Breast epithelium (tissue), 4 donors: ENCODE results near the gene LAMTOR2. TPM values are rescaled to one million over a fixed set of nuclear protein-coding genes. Genes with fewer than 3 reads are reported as not detected.
A peak's percentile ranks its signal among the peaks of the same experiment; 100 is the strongest.

Experiments
- DNase-seq, 2 donors: peaks; one replicate each; pipeline ENCODE4 v3.0.0-alpha.2; 2019; ENCODE audit warnings: low spot score in 2 of 2
- H3K27ac ChIP-seq, 2 donors: fragments of 200-600 bp; sonication (generic) in 1 of 2; one replicate each; pipeline ENCODE4 v1.5.1; 2016 to 2019; ENCODE audit warnings: mild to moderate bottlenecking in 1 of 2
- H3K27me3 ChIP-seq, 2 donors: fragments of 200-600 bp; sonication (generic) in 1 of 2; one replicate each; pipeline versions ENCODE4 v1.5.1 to v1.6.0; 2017 to 2019; ENCODE audit warnings: control low read depth in 1 of 2, mild to moderate bottlenecking in 1 of 2
- H3K36me3 ChIP-seq: fragments of 200-600 bp; one replicate; pipeline ENCODE4 v1.5.1; 2019
- H3K4me1 ChIP-seq, 2 donors: fragments of 200-600 bp; sonication (generic); one replicate each; pipeline ENCODE4 v1.5.1; 2016 to 2019; ENCODE audit warnings: control low read depth in 1 of 2
- H3K4me3 ChIP-seq, 3 donors: fragments of 200-600 bp; sonication (generic); 1 replicate in 2 of 3; 2 replicates in 1 of 3; pipeline ENCODE4 v1.5.1; 2016 to 2019; ENCODE audit warnings: mild to moderate bottlenecking in 3 of 3, moderate library complexity in 2 of 3
- H3K9me3 ChIP-seq, 2 donors: fragments of 200-600 bp; sonication (generic) in 1 of 2; one replicate each; pipeline ENCODE4 v1.5.1; 2016 to 2019; ENCODE audit warnings: control low read depth in 1 of 2
- POLR2A ChIP-seq: fragments of 450-650 bp; IDR thresholded peaks from one replicate; pipeline ENCODE4 v1.6.1; 2016; ENCODE audit warnings: antibody characterized with exemption, mild to moderate bottlenecking, moderate library complexity
- POLR2AphosphoS5 ChIP-seq, 3 donors: sonication (generic); formaldehyde crosslinking; IDR thresholded peaks; one replicate each; pipeline ENCODE4 v1.6.1; 2017; ENCODE audit warnings: antibody characterized with exemption in 3 of 3
- intact Hi-C: fragments of 100-400 bp; cut with DNase I; formaldehyde crosslinking; loops from one replicate; pipeline ENCODE4 v1.15.1; 2023; ENCODE audit warnings: low total_unique reads
- total RNA-seq, 3 donors: library from RNA; depleted of rRNA; stranded (reverse); fragments of >200 nt; gene quantifications; one replicate each; pipeline ENCODE4 v1.1.0, GENCODE V29; 2016
- TF ChIP-seq, protein P1 (sequence below), 3 donors: fragments of 450-650 bp; IDR thresholded peaks; one replicate each; pipeline ENCODE4 v1.5.1; 2016 to 2017; ENCODE audit warnings: antibody characterized with exemption in 3 of 3, mild to moderate bottlenecking in 3 of 3, moderate library complexity in 3 of 3

LAMTOR2 gene
- total RNA-seq, 3 donors from 2014 or later = 60.7 to 75.5 (median 69.8) TPM

DNA sequence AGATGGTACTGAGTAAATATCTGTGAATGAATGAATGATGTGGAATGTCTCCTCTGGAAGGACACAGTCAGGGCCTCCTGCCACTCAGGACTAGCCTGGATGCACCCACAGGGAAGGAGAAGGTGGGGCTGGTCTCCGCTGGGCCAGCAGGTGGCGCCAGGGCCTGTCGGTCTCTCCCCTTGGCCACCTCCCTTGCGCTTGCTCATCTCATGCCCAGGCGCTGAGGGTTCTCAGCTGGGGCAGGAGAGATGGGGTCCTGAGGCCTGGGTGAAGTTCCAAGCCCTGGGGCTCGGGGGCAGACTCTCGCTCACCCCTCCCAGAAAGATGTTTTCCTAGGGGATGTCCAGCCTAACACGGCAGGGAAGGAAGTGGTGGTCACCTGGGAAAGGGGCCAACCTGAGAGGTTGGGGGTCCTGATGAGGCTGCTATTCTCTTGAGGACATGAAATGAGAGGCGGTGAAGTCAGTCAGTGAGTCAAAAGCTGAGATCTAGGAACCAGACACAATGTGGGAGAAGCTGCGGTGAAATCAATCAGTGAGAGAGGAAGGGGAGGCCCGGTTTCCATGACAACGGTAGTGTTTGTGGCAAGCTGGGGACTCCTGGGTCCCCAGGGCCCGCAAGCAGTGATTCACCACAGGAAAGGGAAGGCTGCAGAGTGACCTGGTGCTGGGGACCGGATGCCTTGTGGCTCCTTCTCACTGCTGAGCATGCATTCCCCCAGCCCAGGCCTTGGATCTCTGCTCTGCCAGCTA, 42.2 kb downstream of the LAMTOR2 start:
- TF ChIP-seq POLR2A (no peak), POLR2AphosphoS5 (IDR thresholded peaks at IDR 0.05) (peak; percentile 63 to 74 (median 67))
- TF ChIP-seq, protein P1, sequence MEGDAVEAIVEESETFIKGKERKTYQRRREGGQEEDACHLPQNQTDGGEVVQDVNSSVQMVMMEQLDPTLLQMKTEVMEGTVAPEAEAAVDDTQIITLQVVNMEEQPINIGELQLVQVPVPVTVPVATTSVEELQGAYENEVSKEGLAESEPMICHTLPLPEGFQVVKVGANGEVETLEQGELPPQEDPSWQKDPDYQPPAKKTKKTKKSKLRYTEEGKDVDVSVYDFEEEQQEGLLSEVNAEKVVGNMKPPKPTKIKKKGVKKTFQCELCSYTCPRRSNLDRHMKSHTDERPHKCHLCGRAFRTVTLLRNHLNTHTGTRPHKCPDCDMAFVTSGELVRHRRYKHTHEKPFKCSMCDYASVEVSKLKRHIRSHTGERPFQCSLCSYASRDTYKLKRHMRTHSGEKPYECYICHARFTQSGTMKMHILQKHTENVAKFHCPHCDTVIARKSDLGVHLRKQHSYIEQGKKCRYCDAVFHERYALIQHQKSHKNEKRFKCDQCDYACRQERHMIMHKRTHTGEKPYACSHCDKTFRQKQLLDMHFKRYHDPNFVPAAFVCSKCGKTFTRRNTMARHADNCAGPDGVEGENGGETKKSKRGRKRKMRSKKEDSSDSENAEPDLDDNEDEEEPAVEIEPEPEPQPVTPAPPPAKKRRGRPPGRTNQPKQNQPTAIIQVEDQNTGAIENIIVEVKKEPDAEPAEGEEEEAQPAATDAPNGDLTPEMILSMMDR (IDR thresholded peaks at IDR 0.05) = peak; percentile 93 to 98 (median 98)
- peak overlapping the region in 1 of 3 donors; percentile 34 for H3K4me3 ChIP-seq
- peak overlapping the region; percentile 91 to 92 for H3K27ac ChIP-seq
- no peaks in the 10 kb centered on the region for H3K36me3 ChIP-seq
- no peaks in the 10 kb centered on the region for H3K27me3 ChIP-seq
- peak; percentile 89 to 94 for DNase-seq
- H3K4me1 ChIP-seq = peaks cover 4 to 13% of the 10 kb centered on the region in 2 donors
- H3K9me3 ChIP-seq = no peaks in the 10 kb centered on the region
- intact Hi-C loops = loop anchor here (2.0 kb wide), 1 partner anchor 36 kb away; no protein-coding TSS in a partner anchor

DNA sequence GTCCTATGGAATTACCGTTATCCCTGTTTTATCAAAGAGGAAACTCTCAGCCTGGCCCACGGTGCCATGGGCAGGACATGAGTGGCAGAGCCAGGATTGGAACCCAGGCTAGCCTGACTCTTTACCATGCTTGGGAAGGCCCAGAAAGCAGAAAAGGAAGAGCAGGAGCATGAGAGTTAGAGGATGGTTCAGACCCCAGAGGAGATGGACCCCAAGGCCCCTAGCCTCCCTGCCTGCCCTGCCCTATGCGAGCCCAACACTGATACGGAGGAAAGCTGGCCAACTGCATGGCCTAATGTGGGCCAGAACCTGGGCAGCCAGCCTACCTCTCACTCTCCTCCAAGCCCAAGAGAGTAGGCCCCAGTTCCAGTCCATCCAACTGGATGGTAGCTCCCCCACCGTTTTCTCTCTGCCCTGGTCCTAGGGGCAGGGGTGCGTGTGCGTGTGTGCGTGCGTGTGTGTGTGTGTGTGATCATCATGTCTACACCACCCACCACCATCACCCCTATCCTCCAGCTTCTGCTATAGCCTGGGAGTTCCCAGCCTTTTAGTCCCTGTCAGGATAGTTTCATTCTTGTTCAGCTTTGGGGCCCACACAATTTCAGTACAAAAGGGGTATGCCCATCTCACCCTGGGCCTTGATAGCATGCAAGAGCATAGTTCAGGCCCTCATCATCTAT, 43.1 kb downstream of the LAMTOR2 start:
- TF ChIP-seq, protein P1 (IDR thresholded peaks at IDR 0.05) = no peak
- TF ChIP-seq POLR2A (no peak), POLR2AphosphoS5 (IDR thresholded peaks at IDR 0.05) (no peak)
- Histone ChIP-seq H3K4me1 (peaks cover 12 to 18% of the 10 kb centered on the region in 2 donors), H3K27me3 (no peaks in the 10 kb centered on the region), H3K9me3 (no peaks in the 10 kb centered on the region), H3K27ac (peak overlapping the region; percentile 91 to 92), H3K36me3 (no peaks in the 10 kb centered on the region), H3K4me3 (no peak overlapping the region)
- intact Hi-C loops = loop anchor here (2.0 kb wide), 1 partner anchor 35 kb away; no protein-coding TSS in a partner anchor
- DNase-seq = no peak

DNA sequence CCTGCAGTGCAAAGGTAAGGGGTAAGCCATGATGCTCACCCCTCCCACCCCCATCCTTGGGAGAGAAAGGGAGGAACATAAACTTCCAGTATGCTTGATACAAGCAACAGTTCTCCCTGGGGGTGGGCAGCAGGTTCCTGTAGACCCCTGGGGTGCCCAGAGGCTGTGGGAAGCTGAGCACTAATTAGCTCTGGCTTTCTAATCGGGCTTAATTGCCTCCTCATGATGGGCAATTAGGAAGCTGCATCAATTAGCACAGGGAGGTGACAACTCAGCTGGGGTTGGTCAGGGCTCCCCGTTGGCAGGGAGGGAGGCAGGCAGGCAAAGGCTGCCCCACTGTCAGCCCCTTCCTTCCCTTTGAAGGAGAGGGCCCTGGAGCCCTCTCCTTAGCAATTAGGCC, 44.2 kb downstream of the LAMTOR2 start:
- Histone ChIP-seq H3K27me3 (no peaks in the 10 kb centered on the region), H3K27ac (peak overlapping the region; percentile 40 to 91), H3K9me3 (no peaks in the 10 kb centered on the region), H3K4me3 (no peak overlapping the region), H3K36me3 (no peaks in the 10 kb centered on the region), H3K4me1 (peaks cover 18 to 29% of the 10 kb centered on the region in 2 donors)
- TF ChIP-seq, protein P1 (IDR thresholded peaks at IDR 0.05) = no peak
- intact Hi-C loops = no loop called here
- DNase-seq = no peak

DNA sequence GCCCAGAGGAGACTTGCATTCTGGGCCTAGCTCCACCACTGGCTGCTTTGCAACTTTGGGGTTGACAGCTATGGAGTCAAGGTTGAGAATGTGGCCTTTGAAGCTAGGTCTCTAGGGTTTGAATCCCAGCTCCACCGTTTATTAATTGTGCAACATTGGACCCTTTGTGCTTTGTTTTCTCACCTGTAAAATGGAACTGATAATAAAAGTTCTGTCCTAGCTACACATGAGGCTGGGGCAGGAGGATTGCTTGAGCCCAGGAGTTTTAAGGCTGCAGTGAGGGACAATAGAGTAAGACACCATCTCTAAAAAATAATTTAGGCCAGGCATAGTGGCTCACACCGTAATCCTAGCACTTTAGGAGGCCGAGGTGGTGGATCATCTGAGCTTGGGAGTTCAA, 44.7 kb downstream of the LAMTOR2 start:
- H3K36me3 ChIP-seq = no peaks in the 10 kb centered on the region
- no peak for DNase-seq
- peak overlapping the region in 1 of 2 donors; percentile 91 for H3K27ac ChIP-seq
- intact Hi-C loops = no loop called here
- H3K27me3 ChIP-seq = no peaks in the 10 kb centered on the region
- peaks cover 23 to 32% of the 10 kb centered on the region in 2 donors for H3K4me1 ChIP-seq
- no peak for TF ChIP-seq POLR2A
- TF ChIP-seq POLR2AphosphoS5 (IDR thresholded peaks at IDR 0.05) = no peak
- TF ChIP-seq, protein P1 (IDR thresholded peaks at IDR 0.05) = no peak
- H3K9me3 ChIP-seq = no peaks in the 10 kb centered on the region
- no peak overlapping the region for H3K4me3 ChIP-seq
